Spinal cord (tissue), 10 donors: ENCODE measurements around the gene APOF. TPM values are rescaled to one million over a fixed set of nuclear protein-coding genes. Genes with fewer than 3 reads are reported as not detected.
A peak's percentile ranks its signal among the peaks of the same experiment; 100 is the strongest.

Experiments
- DNase-seq, 6 donors: peaks; one replicate each; pipeline versions ENCODE4 v3.0.0 to v3.0.0-alpha.2; 2013 to 2015; ENCODE audit warnings: low spot score in 6 of 6, low read depth in 4 of 6
- H3K27ac ChIP-seq: one replicate; pipeline ENCODE4 v1.5.1; 2013; ENCODE audit warnings: low read depth, low read length, control low read depth
- H3K27me3 ChIP-seq: one replicate; pipeline ENCODE4 v1.6.1; 2013; ENCODE audit warnings: low read length; ENCODE audit not compliant: control insufficient read depth, insufficient read depth
- H3K36me3 ChIP-seq: one replicate; pipeline ENCODE4 v1.6.1; 2013; ENCODE audit warnings: low read length; ENCODE audit not compliant: control insufficient read depth, insufficient read depth
- H3K4me1 ChIP-seq: one replicate; pipeline ENCODE4 v1.6.1; 2013; ENCODE audit warnings: low read length; ENCODE audit not compliant: control insufficient read depth, insufficient read depth
- H3K4me3 ChIP-seq: one replicate; pipeline ENCODE4 v1.5.1; 2013; ENCODE audit warnings: low read depth, low read length, control low read depth
- H3K9me3 ChIP-seq: one replicate; pipeline ENCODE4 v1.6.1; 2013; ENCODE audit warnings: low read length; ENCODE audit not compliant: control insufficient read depth, insufficient read depth
- WGBS: methylation state at CpG from one replicate; pipeline ENCODE4 v1.1.5; 2013; ENCODE audit warnings: missing lambda C conversion rate; ENCODE audit not compliant: insufficient coverage; 5-methylcytosine and 5-hydroxymethylcytosine counted together
- polyA plus RNA-seq, 2 donors: library from polyadenylated mRNA; unstranded; fragments of 120-200 nt; gene quantifications; one replicate each; pipeline ENCODE4 v1.2.1, GENCODE V29; 2013; ENCODE audit not compliant: insufficient read length in 2 of 2
- small RNA-seq: library from RNA; depleted of rRNA; stranded (forward); fragments of <200 nt; gene quantifications from one replicate; pipeline ENCODE3, GENCODE V24; 2014; ENCODE audit warnings: low replicate concordance
- total RNA-seq, 2 donors: library from RNA; depleted of rRNA in 1 of 2; stranded (reverse); fragments of 120-200 nt in 1 of 2; fragments of >200 nt in 1 of 2; gene quantifications; one replicate each; pipeline versions ENCODE4 v1.2.3 to v1.2.4, GENCODE V29; 2013 to 2014
- donor health status: healthy.

Gene APOF
- total and polyA plus RNA-seq, 4 donors: 0.12 TPM; not detected in 3

GRCh38 chr12:56317675-56318074 is 45.0 kb downstream of the APOF start:
- Histone ChIP-seq H3K27me3 (no peaks in the 10 kb centered on the region), H3K36me3 (peaks cover 33% of the 10 kb centered on the region), H3K27ac (no peak overlapping the region), H3K9me3 (no peaks in the 10 kb centered on the region), H3K4me3 (no peak overlapping the region), H3K4me1 (peaks cover 16% of the 10 kb centered on the region)
- DNase-seq: no peak
- no CpG with 5 or more reads among the region's 3 CpGs for WGBS

DNA sequence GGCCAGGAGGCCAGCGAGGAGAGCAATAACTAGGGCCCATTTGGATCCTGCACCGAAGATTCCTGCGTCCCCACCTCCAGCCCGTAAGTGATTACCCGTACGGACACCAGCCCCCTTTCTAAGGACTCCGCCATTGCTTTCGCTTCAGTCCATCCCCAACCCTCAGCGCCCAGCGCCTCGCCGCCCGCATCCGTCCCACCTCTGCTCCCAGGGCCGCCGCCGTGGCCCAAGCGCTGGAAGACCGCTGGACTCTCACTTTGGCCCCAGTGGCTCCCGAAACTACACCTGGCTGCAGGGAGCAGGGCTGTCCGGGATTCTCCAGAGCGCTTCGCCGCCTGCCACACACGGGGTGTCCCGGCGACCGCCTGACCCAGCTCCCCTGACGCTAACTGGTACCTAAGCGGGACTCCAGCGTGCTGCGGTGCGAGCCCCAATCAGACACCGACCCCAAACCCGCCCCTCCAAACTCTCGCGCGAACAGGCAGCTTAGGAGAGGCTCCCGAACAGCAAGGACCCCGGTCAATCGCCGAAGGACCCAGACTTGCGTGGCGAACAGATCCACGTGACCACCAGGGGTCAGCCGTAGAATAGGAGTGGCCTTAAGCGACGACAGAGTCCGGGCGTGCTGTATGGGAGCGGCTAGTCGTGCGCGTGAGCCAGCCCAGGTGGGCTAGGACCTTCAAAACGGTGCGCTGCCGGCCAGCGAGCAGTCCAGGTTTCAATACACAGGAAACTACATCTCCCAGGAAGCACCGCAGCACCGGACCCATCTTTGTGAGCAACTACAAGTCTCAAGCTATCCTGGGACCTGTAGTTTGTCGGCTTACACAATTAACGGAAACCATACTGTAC is 46.8 kb downstream of the APOF start, which contains the start of gene CNPY2:
Gene CNPY2, minus strand, starts transcription at position 367 of the 852 bp plus-strand sequence. CDS start 771 bp downstream, outside the sequence.
- peak within 1 kb of the TSS; percentile 97 for H3K4me3 ChIP-seq
- H3K9me3 ChIP-seq: no peaks in the 10 kb centered on the region
- under 1% methylated on average over 62 of the region's 62 CpGs for WGBS
- H3K27ac ChIP-seq: peak within 1 kb of the TSS; percentile 98
- H3K4me1 ChIP-seq: peaks cover 16% of the 10 kb centered on the region
- H3K27me3 ChIP-seq: no peaks in the 10 kb centered on the region
- peaks cover 36% of the 10 kb centered on the region for H3K36me3 ChIP-seq
- peak; percentile 91 to 99 (median 93) for DNase-seq

- H3K36me3 ChIP-seq: peaks cover 38% of the 10 kb centered on the region
- no peaks in the 10 kb centered on the region for H3K27me3 ChIP-seq
- H3K9me3 ChIP-seq: no peaks in the 10 kb centered on the region
- peak overlapping the region; percentile 97 for H3K4me3 ChIP-seq
- peak in 3 of 6 donors; percentile 28 to 80 (median 62) for DNase-seq
- peak overlapping the region; percentile 98 for H3K27ac ChIP-seq
- 0% methylated on average over 10 of the region's 11 CpGs for WGBS
- H3K4me1 ChIP-seq: peaks cover 16% of the 10 kb centered on the region
Measured at GRCh38 chr12:56315249-56315621, 47.4 kb downstream of the APOF start.

GRCh38 chr12:56311003-56311402 is 51.7 kb downstream of the APOF start:
- H3K36me3 ChIP-seq: peaks cover 48% of the 10 kb centered on the region
- H3K27ac ChIP-seq: no peak overlapping the region
- H3K4me3 ChIP-seq: no peak overlapping the region
- WGBS: 99% methylated on average over 12 of the region's 12 CpGs
- no peak for DNase-seq
- H3K4me1 ChIP-seq: peaks cover 8% of the 10 kb centered on the region
- H3K9me3 ChIP-seq: no peaks in the 10 kb centered on the region
- H3K27me3 ChIP-seq: no peaks in the 10 kb centered on the region

Small RNA genes lying within 50 kb of the gene (small RNA-seq; reads per million reads assigned to genes)
- not detected for gene RNU7-40P

Other genes starting within 250 kb of the APOF start
- 1,000 to 10,000 TPM in 1 of 2 donors, 100 to 1,000 TPM in 1; 970 to 5,681 TPM for gene RPL41, start 246.2 kb downstream of the APOF start, total RNA-seq
- gene RPL41, start 246.2 kb downstream of the APOF start, polyA plus RNA-seq: 1,000 to 10,000 TPM; 2,766 to 3,172 TPM
- gene ZC3H10, start 244.6 kb downstream of the APOF start, total RNA-seq: 1 to 10 TPM; 5.2 to 7.1 TPM
- 1 to 10 TPM; 4.1 to 6.0 TPM for gene ZC3H10, start 244.6 kb downstream of the APOF start, polyA plus RNA-seq
- 10 to 100 TPM; 72.6 to 76.6 TPM for gene ESYT1, start 234.6 kb downstream of the APOF start, total RNA-seq
- gene ESYT1, start 234.6 kb downstream of the APOF start, polyA plus RNA-seq: 10 to 100 TPM; 42.6 to 49.7 TPM
- gene MYL6B, start 210.3 kb downstream of the APOF start, total RNA-seq: 100 to 1,000 TPM in 1 of 2 donors, 10 to 100 TPM in 1; 69.4 to 199 TPM
- 100 to 1,000 TPM; 276 to 287 TPM for gene MYL6B, start 210.3 kb downstream of the APOF start, polyA plus RNA-seq
- 1,000 to 10,000 TPM in 1 of 2 donors, 100 to 1,000 TPM in 1; 887 to 2,396 TPM for gene MYL6, start 204.5 kb downstream of the APOF start, total RNA-seq
- gene MYL6, start 204.5 kb downstream of the APOF start, polyA plus RNA-seq: 1,000 to 10,000 TPM; 1,367 to 1,524 TPM
- 100 to 1,000 TPM in 1 of 2 donors, 10 to 100 TPM in 1; 66.2 to 104 TPM for gene SMARCC2, start 173.4 kb downstream of the APOF start, total RNA-seq
- 100 to 1,000 TPM; 141 to 143 TPM for gene SMARCC2, start 173.4 kb downstream of the APOF start, polyA plus RNA-seq
- 10 to 100 TPM; 58.0 to 75.1 TPM for gene RNF41, start 140.9 kb downstream of the APOF start, total RNA-seq
- 10 to 100 TPM; 51.5 to 56.7 TPM for gene RNF41, start 140.9 kb downstream of the APOF start, polyA plus RNA-seq
- gene NABP2, start 138.5 kb downstream of the APOF start, total RNA-seq: 10 to 100 TPM; 20.8 to 45.5 TPM
- gene NABP2, start 138.5 kb downstream of the APOF start, polyA plus RNA-seq: 10 to 100 TPM; 46.3 to 48.3 TPM
- gene SLC39A5, start 132.8 kb downstream of the APOF start, total RNA-seq: under 1 TPM in 1 of 2 donors, not detected in 1; 0.66 TPM
- 1 to 10 TPM in 1 of 2 donors, under 1 TPM in 1; 0.60 to 1.9 TPM for gene SLC39A5, start 132.8 kb downstream of the APOF start, polyA plus RNA-seq
- gene ANKRD52, start 104.5 kb downstream of the APOF start, total RNA-seq: 10 to 100 TPM; 20.9 to 23.2 TPM
- 10 to 100 TPM; 42.7 to 54.7 TPM for gene ANKRD52, start 104.5 kb downstream of the APOF start, polyA plus RNA-seq
- 10 to 100 TPM; 13.4 to 19.0 TPM for gene COQ10A, start 95.9 kb downstream of the APOF start, total RNA-seq
- gene COQ10A, start 95.9 kb downstream of the APOF start, polyA plus RNA-seq: 10 to 100 TPM; 24.9 to 29.9 TPM
- gene CS, start 62.5 kb downstream of the APOF start, total RNA-seq: 100 to 1,000 TPM in 1 of 2 donors, 10 to 100 TPM in 1; 79.6 to 179 TPM
- 100 to 1,000 TPM; 196 to 202 TPM for gene CS, start 62.5 kb downstream of the APOF start, polyA plus RNA-seq
- gene CNPY2, start 46.9 kb downstream of the APOF start, total RNA-seq: 100 to 1,000 TPM in 1 of 2 donors, 10 to 100 TPM in 1; 46.7 to 163 TPM
- gene CNPY2, start 46.9 kb downstream of the APOF start, polyA plus RNA-seq: 100 to 1,000 TPM; 144 to 145 TPM
- gene PAN2, start 28.9 kb downstream of the APOF start, total RNA-seq: 10 to 100 TPM; 41.0 to 74.1 TPM
- 10 to 100 TPM; 55.0 to 74.9 TPM for gene PAN2, start 28.9 kb downstream of the APOF start, polyA plus RNA-seq
- gene IL23A, start 24.0 kb downstream of the APOF start, total RNA-seq: under 1 TPM in 1 of 2 donors, not detected in 1; 0.22 TPM
- under 1 TPM; 0.46 to 0.80 TPM for gene IL23A, start 24.0 kb downstream of the APOF start, polyA plus RNA-seq
- gene STAT2, start 2.8 kb downstream of the APOF start, total RNA-seq: 100 to 1,000 TPM; 120 to 145 TPM
- 100 to 1,000 TPM in 1 of 2 donors, 10 to 100 TPM in 1; 72.4 to 120 TPM for gene STAT2, start 2.8 kb downstream of the APOF start, polyA plus RNA-seq
- gene TIMELESS, start 86.6 kb upstream of the APOF start, total RNA-seq: 10 to 100 TPM; 10.1 to 10.6 TPM
- 10 to 100 TPM; 20.4 to 24.8 TPM for gene TIMELESS, start 86.6 kb upstream of the APOF start, polyA plus RNA-seq
- under 1 TPM in 1 of 2 donors, not detected in 1; 0.30 TPM for gene MIP, start 91.8 kb upstream of the APOF start, total RNA-seq
- gene MIP, start 91.8 kb upstream of the APOF start, polyA plus RNA-seq: under 1 TPM in 1 of 2 donors, not detected in 1; 0.60 TPM
- gene SPRYD4, start 105.7 kb upstream of the APOF start, total RNA-seq: 1 to 10 TPM; 1.7 to 3.8 TPM
- 1 to 10 TPM; 2.7 to 5.1 TPM for gene SPRYD4, start 105.7 kb upstream of the APOF start, polyA plus RNA-seq
- 10 to 100 TPM in 1 of 2 donors, 1 to 10 TPM in 1; 3.1 to 10.5 TPM for gene GLS2, start 125.3 kb upstream of the APOF start, total RNA-seq
- gene GLS2, start 125.3 kb upstream of the APOF start, polyA plus RNA-seq: 10 to 100 TPM in 1 of 2 donors, 1 to 10 TPM in 1; 9.6 to 10.8 TPM
- gene RBMS2, start 159.0 kb upstream of the APOF start, total RNA-seq: 10 to 100 TPM; 12.3 to 19.8 TPM
- gene RBMS2, start 159.0 kb upstream of the APOF start, polyA plus RNA-seq: 10 to 100 TPM; 13.0 to 23.7 TPM